WI38 (cell line): ENCODE data around the gene NPAS2.

Experiments
- H3K4me3 ChIP-seq: 2 replicates; pipeline ENCODE4 v1.5.1; 2011; ENCODE audit warnings: low read depth, mild to moderate bottlenecking, control low read depth, low read length
- TF ChIP-seq, protein P1 (sequence below): IDR thresholded peaks from 2 replicates; pipeline ENCODE4 v1.5.1; 2012; ENCODE audit warnings: low read depth, mild to moderate bottlenecking, control low read depth, low read length

Gene NPAS2

GRCh38 chr2:100940766-100941645, 121.1 kb downstream of the NPAS2 start:
- TF ChIP-seq, protein P1, sequence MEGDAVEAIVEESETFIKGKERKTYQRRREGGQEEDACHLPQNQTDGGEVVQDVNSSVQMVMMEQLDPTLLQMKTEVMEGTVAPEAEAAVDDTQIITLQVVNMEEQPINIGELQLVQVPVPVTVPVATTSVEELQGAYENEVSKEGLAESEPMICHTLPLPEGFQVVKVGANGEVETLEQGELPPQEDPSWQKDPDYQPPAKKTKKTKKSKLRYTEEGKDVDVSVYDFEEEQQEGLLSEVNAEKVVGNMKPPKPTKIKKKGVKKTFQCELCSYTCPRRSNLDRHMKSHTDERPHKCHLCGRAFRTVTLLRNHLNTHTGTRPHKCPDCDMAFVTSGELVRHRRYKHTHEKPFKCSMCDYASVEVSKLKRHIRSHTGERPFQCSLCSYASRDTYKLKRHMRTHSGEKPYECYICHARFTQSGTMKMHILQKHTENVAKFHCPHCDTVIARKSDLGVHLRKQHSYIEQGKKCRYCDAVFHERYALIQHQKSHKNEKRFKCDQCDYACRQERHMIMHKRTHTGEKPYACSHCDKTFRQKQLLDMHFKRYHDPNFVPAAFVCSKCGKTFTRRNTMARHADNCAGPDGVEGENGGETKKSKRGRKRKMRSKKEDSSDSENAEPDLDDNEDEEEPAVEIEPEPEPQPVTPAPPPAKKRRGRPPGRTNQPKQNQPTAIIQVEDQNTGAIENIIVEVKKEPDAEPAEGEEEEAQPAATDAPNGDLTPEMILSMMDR: no peak
- no peak overlapping the region for H3K4me3 ChIP-seq

GRCh38 chr2:100941646-100942240, 121.8 kb downstream of the NPAS2 start:
- TF ChIP-seq, protein P1: no peak
- H3K4me3 ChIP-seq: no peak overlapping the region

GRCh38 chr2:100944617-100945432, 124.9 kb downstream of the NPAS2 start:
- TF ChIP-seq, protein P1: no peak
- H3K4me3 ChIP-seq: no peak overlapping the region

DNA sequence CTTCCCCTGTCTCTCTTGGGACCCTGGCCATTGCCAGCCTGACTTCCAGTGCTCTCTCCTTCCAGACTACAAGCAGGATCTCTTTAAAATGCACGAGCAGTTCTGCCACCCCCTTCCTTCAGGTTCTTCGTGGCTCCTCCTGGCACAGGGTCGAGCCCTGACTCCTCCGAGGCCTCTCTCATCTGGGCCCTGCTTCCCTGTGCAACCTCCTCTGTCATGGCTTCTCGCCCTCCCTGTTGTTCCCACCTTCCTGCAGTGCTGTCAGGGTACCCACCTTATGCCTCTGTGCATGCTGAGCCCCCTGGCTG, 125.4 kb downstream of the NPAS2 start:
- TF ChIP-seq, protein P1: no peak
- no peak overlapping the region for H3K4me3 ChIP-seq

DNA sequence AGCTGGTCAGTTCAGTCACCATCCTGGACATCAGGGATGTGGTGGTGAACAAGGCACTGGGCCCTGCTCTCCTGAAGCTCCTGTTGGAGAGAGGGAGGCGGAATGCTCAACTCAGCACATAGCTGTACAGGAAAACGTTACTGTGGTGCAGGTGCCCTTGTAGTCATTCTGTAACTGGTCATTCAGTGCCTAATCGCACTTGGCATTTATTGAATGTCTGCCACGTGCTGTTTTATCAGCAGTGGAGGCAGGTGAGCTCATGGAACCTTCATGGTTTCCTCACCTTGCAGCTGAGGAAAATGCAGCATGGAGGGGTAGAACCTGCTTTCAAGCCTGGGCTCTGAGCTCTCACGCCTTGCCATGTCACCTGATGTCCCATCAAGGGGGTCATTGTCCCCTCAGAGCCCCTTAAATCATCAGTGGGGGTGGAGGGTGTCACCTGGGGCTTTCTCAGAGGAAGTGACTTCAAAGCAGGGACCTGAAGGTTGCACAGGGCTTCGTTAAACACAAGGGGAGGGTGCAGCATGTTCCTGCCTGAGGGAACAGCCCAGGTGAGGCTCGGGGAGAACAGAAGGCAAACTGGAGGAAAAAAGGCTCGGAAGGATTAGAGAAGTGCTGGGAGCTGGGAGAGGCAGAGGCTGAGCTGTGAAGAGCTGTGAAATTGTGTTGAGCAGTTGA, 126.1 kb downstream of the NPAS2 start:
- TF ChIP-seq, protein P1: no peak

DNA sequence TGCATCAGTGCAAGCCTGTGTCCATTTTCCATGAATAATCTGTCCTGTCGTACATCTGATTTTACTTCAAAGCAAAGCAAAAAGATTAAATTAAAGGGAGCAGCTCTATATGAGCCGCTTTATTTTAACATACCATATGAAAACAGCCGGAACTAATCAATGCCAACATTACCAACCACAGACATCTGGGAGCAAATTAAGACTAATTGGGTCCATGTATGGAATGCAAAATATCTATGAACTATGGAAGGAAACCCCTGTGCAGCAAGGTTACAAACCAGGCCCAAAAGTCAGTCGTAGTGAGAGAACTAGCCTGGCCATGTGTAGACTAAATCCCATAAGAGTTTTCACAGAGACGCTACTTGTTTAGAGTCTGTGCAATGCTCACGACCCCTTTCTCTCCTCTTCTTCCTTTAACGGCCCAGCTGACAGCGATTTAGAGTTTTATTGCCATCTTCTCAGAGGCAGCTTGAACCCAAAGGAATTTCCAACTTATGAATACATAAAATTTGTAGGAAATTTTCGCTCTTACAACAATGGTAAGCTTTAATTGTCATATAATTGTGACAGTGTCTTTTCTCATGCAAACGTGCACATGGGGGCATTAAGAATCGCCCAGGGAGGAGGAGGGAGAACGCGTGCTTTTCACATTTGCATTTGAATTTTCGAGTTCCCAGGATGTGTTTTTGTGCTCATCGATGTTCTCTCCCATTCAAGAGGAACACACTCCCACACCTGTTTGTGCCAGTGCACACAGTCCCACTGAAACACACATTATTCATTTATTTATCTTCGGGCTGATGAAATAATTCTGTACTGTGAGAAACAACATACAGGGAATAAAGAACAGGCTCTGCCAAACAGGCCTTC, 129.2 kb downstream of the NPAS2 start:
- no peak overlapping the region for H3K4me3 ChIP-seq
- TF ChIP-seq, protein P1: no peak

More for the DNA sequence above, 126.1 kb downstream of the NPAS2 start:
- no peak overlapping the region for H3K4me3 ChIP-seq
